ENCODE results near the gene WNT1.
A peak's percentile ranks its signal among the peaks of the same experiment; 100 is the strongest.

Gene WNT1

GRCh38 chr12:48958049-48958388 is 20.1 kb upstream of the WNT1 start:
- TF ChIP-seq CTCF (IDR thresholded peaks at IDR 0.05; ENCODE audit: low read depth, low read length), result no peak
- H3K4me3 ChIP-seq (replicated peaks in 1 of 2; ENCODE audit: low read depth in 2 of 2, low read length in 2 of 2), result peak overlapping the region; percentile 78 to 99
- DNase-seq (ENCODE audit: low read depth in 2 of 2), result no peak

GRCh38 chr12:48960834-48961233 is 17.3 kb upstream of the WNT1 start:
- no peak for TF ChIP-seq CTCF (IDR thresholded peaks at IDR 0.05; ENCODE audit: low read depth, low read length)
- no peak overlapping the region for H3K4me3 ChIP-seq (replicated peaks in 1 of 2; ENCODE audit: low read depth in 2 of 2, low read length in 2 of 2)
- DNase-seq (ENCODE audit: low read depth in 2 of 2), result no peak

- no peak overlapping the region for H3K4me3 ChIP-seq (replicated peaks in 1 of 2; ENCODE audit: low read depth in 2 of 2, low read length in 2 of 2)
- no peak for TF ChIP-seq CTCF (IDR thresholded peaks at IDR 0.05; ENCODE audit: low read depth, low read length)
- no peak for DNase-seq (ENCODE audit: low read depth in 2 of 2)
Observed at GRCh38 chr12:48961331-48961730, 16.8 kb upstream of the WNT1 start.

GRCh38 chr12:48961801-48962200 is 16.3 kb upstream of the WNT1 start:
- H3K4me3 ChIP-seq (replicated peaks in 1 of 2; ENCODE audit: low read depth in 2 of 2, low read length in 2 of 2), result no peak overlapping the region
- no peak for DNase-seq (ENCODE audit: low read depth in 2 of 2)
- no peak for TF ChIP-seq CTCF (IDR thresholded peaks at IDR 0.05; ENCODE audit: low read depth, low read length)

- no peak overlapping the region for H3K4me3 ChIP-seq (replicated peaks in 1 of 2; ENCODE audit: low read depth in 2 of 2, low read length in 2 of 2)
- peak; percentile 40 for TF ChIP-seq CTCF (IDR thresholded peaks at IDR 0.05; ENCODE audit: low read depth, low read length)
- DNase-seq (ENCODE audit: low read depth in 2 of 2), result no peak
Observed at GRCh38 chr12:48965298-48965838, 12.8 kb upstream of the WNT1 start.

- DNase-seq (ENCODE audit: low read depth in 2 of 2), result no peak
- TF ChIP-seq CTCF (IDR thresholded peaks at IDR 0.05; ENCODE audit: low read depth, low read length), result no peak
- H3K4me3 ChIP-seq (replicated peaks in 1 of 2; ENCODE audit: low read depth in 2 of 2, low read length in 2 of 2), result no peak overlapping the region
Observed at GRCh38 chr12:48966177-48966895, 11.8 kb upstream of the WNT1 start.

- TF ChIP-seq CTCF (IDR thresholded peaks at IDR 0.05; ENCODE audit: low read depth, low read length), result no peak
- no peak overlapping the region for H3K4me3 ChIP-seq (replicated peaks in 1 of 2; ENCODE audit: low read depth in 2 of 2, low read length in 2 of 2)
- DNase-seq (ENCODE audit: low read depth in 2 of 2), result no peak
Observed at GRCh38 chr12:48967991-48968390, 10.1 kb upstream of the WNT1 start.

Data from cardiac fibroblast (primary cell).